GM21786 (cell line): Measurements from ENCODE around the gene PTPN14.

Source experiments
- ATAC-seq: cut with Tn5 transposase; IDR thresholded peaks from one replicate; pipeline ENCODE4 v1.9.1; 2021; ENCODE audit not compliant: unreplicated experiment

Gene PTPN14

DNA sequence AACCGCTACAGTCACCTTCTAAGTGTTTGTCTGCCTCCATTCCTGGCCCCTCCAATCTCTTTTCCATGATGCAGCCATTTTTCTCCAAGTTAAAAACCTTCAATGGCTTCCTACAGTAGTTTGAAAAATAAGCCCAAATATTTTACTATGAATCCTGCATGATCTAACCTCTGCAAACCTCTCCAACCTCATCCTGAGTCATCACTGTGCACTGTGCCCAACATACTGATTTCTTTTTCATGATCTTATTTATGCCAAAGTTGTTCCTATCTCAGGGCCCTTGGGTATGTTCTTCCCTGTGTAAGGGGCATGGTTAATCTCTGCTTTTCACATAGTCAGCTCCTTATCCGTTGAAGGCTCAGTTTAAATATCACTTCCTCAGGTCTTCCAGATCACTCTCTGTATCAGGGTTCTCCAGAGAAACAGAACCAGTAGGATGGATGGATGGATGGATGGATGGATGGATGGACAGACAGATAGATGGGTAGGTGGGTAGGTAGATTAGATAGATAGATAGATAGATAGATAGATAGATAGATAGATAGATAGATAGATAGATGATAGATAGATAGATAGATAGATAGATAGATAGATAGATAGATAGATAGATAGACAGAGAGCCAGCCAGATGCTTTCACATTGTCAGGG lies 18.1 kb upstream of the PTPN14 start:
- ATAC-seq: no peak

GRCh38 chr1:214568328-214568727 lies 16.9 kb upstream of the PTPN14 start:
- ATAC-seq: no peak

- ATAC-seq: no peak
Observed at GRCh38 chr1:214567481-214567980, 16.1 kb upstream of the PTPN14 start.

- ATAC-seq: no peak
Observed at GRCh38 chr1:214566158-214567104, 15.0 kb upstream of the PTPN14 start.

- no peak for ATAC-seq
Observed at GRCh38 chr1:214565310-214565709, 13.9 kb upstream of the PTPN14 start.

DNA sequence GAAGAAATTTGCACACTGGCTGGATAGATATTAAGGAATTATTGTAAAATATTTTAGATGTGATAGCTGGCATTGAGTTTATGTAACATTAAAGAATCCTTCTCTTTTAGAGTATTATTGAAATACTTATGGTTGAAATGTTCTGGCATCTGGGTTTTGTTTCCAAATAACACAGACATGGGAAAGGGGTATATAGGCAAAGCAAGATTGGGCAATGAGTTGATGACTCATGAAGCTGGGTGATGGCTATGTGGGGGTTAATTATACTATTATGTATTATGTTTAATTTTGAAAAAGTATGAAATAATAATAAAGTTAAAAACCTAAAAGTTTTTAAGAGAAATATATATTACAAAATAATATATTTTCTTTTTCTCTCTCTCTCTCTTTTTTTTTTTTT lies 12.5 kb upstream of the PTPN14 start:
- no peak for ATAC-seq

GRCh38 chr1:214557952-214558735 lies 6.7 kb upstream of the PTPN14 start:
- ATAC-seq: no peak

GRCh38 chr1:214553142-214553710 lies 1.8 kb upstream of the PTPN14 start:
- no peak for ATAC-seq

DNA sequence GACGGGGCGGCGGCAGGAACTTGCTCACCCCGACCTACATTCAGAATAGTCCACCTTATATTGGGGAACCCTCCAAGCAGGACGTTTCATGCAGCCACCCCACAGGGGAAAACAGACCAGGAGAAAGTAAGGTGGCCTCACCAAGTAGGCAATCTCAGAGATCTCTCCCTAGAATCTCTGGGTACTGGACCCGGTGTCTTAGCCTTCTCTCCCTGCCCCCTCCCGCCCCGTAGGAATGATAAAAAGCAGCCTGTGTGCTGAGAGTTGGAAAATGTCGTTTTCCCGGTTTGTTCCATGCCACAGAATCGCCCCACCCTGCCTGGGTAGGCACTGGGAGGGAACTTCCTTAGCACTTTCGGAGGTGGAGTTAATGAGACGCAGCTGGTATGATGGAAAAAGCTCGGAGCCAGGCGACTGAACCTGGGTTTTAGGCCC lies 789 bp upstream of the PTPN14 start:
- ATAC-seq: no peak

- ATAC-seq: peak; percentile 10
Observed at GRCh38 chr1:214550857-214551435, 456 bp downstream of the PTPN14 start.

- no peak for ATAC-seq
Observed at GRCh38 chr1:214550013-214550856, 1.2 kb downstream of the PTPN14 start.

DNA sequence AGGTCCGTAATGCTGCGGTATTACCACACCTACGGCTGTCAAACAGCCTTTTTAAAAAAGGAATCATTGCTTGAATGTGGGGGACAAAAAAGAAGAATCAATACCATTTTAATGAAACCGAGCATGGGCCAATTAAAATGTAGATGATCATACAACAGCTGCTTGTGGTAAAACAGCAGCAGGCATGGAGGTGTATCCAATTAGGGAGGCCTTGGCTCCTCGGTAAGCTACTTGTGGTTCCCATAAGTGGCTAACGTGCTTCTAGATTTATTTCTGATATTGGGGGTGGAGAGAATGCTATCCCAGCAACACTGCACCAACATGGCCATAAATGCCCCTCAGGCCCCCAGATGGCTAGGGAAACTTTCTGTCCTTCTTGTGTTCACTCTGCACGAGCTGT lies 1.8 kb downstream of the PTPN14 start:
- no peak for ATAC-seq

GRCh38 chr1:214548988-214549387 lies 2.4 kb downstream of the PTPN14 start:
- ATAC-seq: no peak

DNA sequence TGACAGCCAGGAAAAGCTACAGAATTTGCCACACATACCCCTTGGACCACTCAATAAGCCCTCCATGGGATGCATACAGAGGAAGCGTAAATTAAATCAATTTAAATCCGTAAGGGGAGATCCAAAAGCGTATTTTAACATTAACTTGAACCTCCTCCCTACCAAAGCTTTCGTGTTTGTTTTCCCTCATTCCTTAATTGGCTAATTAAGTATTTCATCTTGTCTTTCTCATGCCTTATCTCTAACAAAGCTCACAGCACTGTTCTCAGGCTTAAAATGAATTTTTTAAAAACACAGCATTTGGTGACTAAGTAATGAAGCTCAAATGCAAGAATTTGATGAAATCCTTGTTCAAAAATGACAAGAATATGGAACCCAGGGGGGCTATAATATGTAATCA lies 3.1 kb downstream of the PTPN14 start:
- no peak for ATAC-seq

DNA sequence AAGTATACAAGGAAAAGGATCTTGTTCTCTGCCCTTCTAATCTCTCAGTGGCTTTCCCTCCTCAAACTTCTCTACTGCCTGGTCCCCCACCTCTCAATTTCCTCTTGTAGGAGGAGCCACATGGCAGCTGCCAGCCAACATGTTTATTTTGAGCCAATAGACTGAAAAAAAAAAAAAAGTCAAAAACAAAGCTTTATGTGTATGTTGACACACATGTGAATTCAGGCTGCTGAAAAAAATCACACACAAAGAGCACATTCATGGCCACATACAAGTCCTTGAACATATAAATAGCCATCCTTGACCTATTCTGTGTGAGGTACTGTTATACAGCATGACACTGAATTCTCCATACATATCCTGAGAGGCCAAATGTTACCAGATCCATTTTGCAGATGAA lies 3.7 kb downstream of the PTPN14 start:
- ATAC-seq: no peak

- no peak for ATAC-seq
Observed at GRCh38 chr1:214546886-214547641, 4.3 kb downstream of the PTPN14 start.

- no peak for ATAC-seq
Observed at GRCh38 chr1:214546084-214546483, 5.3 kb downstream of the PTPN14 start.

DNA sequence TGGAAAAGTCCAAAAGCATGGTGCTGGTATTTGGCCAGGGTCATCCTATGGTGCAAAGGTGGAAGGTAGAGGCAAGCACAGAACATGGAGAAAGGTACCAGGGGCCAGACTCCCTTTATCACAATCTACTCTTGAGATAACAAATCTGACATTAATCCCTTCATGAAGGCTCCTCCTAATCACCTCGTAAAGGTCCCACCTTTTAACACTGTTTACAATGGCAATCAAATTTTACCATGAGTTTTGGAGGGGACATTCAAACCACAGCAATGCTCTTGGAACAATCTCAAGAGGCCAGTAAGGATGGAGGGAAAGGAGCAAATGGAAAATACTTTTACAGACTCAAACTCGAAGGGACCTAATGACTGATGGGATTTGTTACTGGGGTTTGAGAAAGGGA lies 6.1 kb downstream of the PTPN14 start:
- no peak for ATAC-seq

DNA sequence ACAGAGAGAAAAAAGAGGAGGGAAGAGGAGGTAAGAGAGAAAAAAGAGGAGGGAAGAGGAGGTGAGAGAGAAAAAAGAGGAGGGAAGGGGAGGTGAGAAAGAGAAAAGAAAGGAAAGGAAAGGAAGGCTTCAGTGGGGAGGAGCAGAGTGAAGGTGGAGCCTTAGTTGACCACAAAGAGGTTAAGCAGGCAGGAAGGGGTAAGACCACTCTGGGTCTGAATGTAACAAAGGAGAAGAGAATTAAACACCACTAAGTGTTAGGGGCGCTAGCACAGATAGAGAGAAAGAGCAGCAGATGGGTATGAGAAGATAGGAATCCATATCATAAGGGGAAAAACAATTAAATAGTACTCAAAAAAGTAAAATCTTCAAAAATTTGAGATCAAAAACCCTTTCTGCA lies 6.6 kb downstream of the PTPN14 start:
- ATAC-seq: no peak
